Fibroblast of villous mesenchyme (primary cell): ENCODE data around the gene BBS5. TPM values are rescaled to one million over a fixed set of nuclear protein-coding genes. Genes with fewer than 3 reads are reported as not detected.
"Not testable (repeated sequence)": the region's sequence is repeated elsewhere in the genome, so short reads cannot be mapped to it uniquely, and the experiment has no call there.

Experiments
- DNase-seq: peaks from one replicate; pipeline ENCODE4 v3.0.0-alpha.2; 2010; ENCODE audit warnings: low read depth
- H3K4me3 ChIP-seq: 2 replicates; pipeline ENCODE4 v1.5.1; 2011; ENCODE audit warnings: low read depth, mild to moderate bottlenecking, low read length
- CTCF ChIP-seq: IDR thresholded peaks from 2 replicates; pipeline ENCODE4 v1.5.1; 2012; ENCODE audit warnings: low read depth, mild to moderate bottlenecking, low read length; ENCODE audit not compliant: insufficient read depth
- total RNA-seq: library from RNA; depleted of rRNA; stranded (reverse); fragments of >200 nt; gene quantifications from 2 replicates; pipeline ENCODE4 v1.2.3, GENCODE V29; 2012

Gene BBS5
- total RNA-seq, 1 donor, result 5.6 TPM

GRCh38 chr2:169452080-169452479, 27.2 kb upstream of the BBS5 start:
- peak; percentile 58 for DNase-seq
- peak; percentile 56 for TF ChIP-seq CTCF
- no peak overlapping the region for H3K4me3 ChIP-seq

- not testable (repeated sequence) for DNase-seq, H3K4me3 ChIP-seq
These were observed 26.2 kb upstream of the BBS5 start for GRCh38 chr2:169453044-169453443.

GRCh38 chr2:169461143-169461542, 18.2 kb upstream of the BBS5 start:
- TF ChIP-seq CTCF, result no peak
- DNase-seq, result peak; percentile 16
- H3K4me3 ChIP-seq, result no peak overlapping the region

- H3K4me3 ChIP-seq, result no peak overlapping the region
- DNase-seq, result peak; percentile 85
- no peak for TF ChIP-seq CTCF
These were observed 16.2 kb upstream of the BBS5 start for GRCh38 chr2:169462896-169463695.

GRCh38 chr2:169464466-169464865, 14.8 kb upstream of the BBS5 start:
- DNase-seq, result peak; percentile 27
- TF ChIP-seq CTCF, result no peak

GRCh38 chr2:169464882-169465281, 14.4 kb upstream of the BBS5 start:
- no peak overlapping the region for H3K4me3 ChIP-seq
- TF ChIP-seq CTCF, result no peak
- no peak for DNase-seq

More at GRCh38 chr2:169464466-169464865, 14.8 kb upstream of the BBS5 start:
- no peak overlapping the region for H3K4me3 ChIP-seq

GRCh38 chr2:169468841-169469240, 10.5 kb upstream of the BBS5 start:
- DNase-seq, result no peak
- H3K4me3 ChIP-seq, result no peak overlapping the region
- no peak for TF ChIP-seq CTCF
